Amniotic epithelial cell (primary cell): Measurements from ENCODE around the gene TRIM33.

ENCODE experiments used
- DNase-seq: peaks from one replicate; pipeline ENCODE4 v3.0.0-alpha.2; 2010; ENCODE audit warnings: low read depth

TRIM33 gene

GRCh38 chr1:114350731-114351445 is 160.1 kb downstream of the TRIM33 start:
- no peak for DNase-seq

- no peak for DNase-seq
Observed at GRCh38 chr1:114349891-114350605, 161.0 kb downstream of the TRIM33 start.

- DNase-seq = no peak
Observed at GRCh38 chr1:114347431-114348209, 163.4 kb downstream of the TRIM33 start.

GRCh38 chr1:114346480-114347029 is 164.4 kb downstream of the TRIM33 start:
- DNase-seq = peak; percentile 81

GRCh38 chr1:114345930-114346479 is 165.0 kb downstream of the TRIM33 start:
- DNase-seq = no peak

- no peak for DNase-seq
Observed at GRCh38 chr1:114344656-114345055, 166.3 kb downstream of the TRIM33 start.
